Left renal cortex interstitium (tissue), 4 donors: Measurements from ENCODE around the gene GJD3. TPM values are rescaled to one million over a fixed set of nuclear protein-coding genes. Genes with fewer than 3 reads are reported as not detected.
"Not testable (repeated sequence)": the region's sequence is repeated elsewhere in the genome, so short reads cannot be mapped to it uniquely, and the experiment has no call there.

ENCODE experiments used
- DNase-seq, 4 donors: peaks; one replicate each; pipeline ENCODE4 v3.0.0-alpha.2; 2013; ENCODE audit warnings: low read depth in 4 of 4, low spot score in 2 of 4, missing footprints in 1 of 4
- polyA plus RNA-seq, 4 donors: library from polyadenylated mRNA; unstranded; fragments of 120-200 nt; gene quantifications; one replicate each; pipeline ENCODE4 v1.2.1, GENCODE V29; 2013; ENCODE audit not compliant: insufficient read length in 4 of 4

Gene GJD3, protein sequence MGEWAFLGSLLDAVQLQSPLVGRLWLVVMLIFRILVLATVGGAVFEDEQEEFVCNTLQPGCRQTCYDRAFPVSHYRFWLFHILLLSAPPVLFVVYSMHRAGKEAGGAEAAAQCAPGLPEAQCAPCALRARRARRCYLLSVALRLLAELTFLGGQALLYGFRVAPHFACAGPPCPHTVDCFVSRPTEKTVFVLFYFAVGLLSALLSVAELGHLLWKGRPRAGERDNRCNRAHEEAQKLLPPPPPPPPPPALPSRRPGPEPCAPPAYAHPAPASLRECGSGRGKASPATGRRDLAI
- polyA plus RNA-seq: not detected

DNA sequence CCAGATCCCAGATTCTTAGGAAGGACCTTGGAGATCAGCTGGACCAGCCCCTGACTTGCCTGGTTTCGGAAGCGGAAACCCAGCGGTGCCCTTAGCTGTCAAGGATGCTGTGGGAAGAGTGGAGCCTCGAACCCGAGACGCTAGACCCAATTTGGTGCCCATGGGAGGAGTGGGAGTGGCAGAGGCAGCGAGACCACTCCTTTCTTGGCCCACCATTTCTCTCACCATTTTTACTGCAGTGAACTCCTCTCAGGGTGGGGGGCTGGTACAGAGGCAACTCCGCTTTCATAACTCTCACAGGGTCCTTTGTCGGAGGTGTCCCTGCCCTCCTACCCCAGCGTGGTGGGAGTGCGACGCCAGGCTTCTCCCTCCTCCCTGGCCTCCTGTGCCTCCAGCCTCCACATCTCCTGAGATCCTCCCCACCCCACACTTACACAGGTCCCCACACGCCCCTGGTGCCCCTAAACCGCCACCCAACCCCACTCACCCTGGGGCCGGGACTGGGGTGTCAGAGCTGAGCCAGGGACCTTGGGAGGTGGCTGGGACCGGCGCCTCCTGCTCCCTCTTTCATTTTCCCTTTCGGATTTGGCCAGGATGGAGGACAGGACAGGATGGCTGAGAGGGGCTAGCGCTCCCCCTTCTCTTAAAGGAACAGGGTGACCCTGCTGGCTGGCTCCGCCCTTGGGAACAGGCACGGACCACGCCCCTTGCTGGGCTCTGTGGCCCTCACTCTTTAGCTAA is at the start of gene GJD3:
TSS of gene GJD3 (minus strand) at position 617 of the 741 bp plus-strand sequence. CDS start 922 bp downstream, outside the sequence.
- DNase-seq: no peak

DNA sequence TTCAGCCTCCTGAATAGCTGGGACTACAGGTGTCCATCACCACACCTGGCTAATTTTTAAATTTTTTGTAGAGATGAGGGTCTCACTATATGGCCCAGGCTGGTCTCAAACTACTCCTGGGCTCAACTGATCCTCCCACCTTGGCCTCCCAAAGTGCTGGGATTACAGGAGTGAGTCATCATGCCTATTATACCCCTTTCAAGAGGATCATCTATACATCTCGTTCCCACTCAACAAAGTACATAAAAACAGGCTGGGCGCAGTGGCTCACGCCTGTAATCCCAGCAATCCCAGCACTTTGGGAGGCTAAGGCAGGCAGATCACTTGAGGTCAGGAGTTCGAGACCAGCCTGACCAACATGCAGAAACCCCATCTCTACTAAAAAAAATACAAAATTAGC is 49.8 kb upstream of the GJD3 start:
- DNase-seq: not testable (repeated sequence)

DNA sequence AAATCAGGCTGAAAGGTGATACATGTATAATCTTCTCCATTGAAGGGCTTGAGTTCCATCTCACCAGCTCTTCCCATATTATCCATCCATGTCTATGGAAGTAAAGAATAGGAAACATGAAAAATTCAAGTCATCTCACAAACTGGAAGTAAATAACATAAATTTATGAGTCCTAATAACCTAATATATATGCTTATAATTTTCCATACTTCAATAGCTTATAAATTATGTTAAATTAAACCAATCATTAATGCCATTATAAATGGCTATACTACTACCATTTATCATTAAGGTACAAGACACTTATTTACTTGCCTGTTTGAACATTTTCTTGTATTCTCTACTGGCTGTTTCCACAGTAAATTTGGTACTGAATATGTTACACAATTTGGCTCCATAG is 48.3 kb upstream of the GJD3 start:
- DNase-seq: no peak

GRCh38 chr17:40411821-40412220 is 47.3 kb upstream of the GJD3 start:
- no peak for DNase-seq

DNA sequence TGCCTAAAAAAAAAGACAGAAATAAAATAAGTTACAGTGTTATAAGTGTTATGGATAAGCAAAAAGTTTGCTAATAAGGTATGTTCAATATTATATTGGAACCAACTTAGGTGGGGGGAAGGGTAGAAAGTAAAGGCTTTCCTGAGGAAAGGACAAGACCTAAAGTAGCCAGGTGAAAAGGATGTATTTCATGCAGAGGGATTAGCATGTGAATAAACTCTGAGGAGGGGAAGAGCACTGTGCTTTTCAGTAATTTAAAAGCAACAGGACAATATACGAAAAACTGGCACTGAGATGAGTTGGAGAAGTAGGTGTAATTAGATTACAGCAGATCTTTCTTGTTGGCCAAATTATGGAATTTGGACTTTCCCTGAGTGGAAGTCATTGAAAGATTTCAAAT is 45.5 kb upstream of the GJD3 start:
- DNase-seq: no peak

GRCh38 chr17:40409540-40409939 is 45.0 kb upstream of the GJD3 start:
- not testable (repeated sequence) for DNase-seq

DNA sequence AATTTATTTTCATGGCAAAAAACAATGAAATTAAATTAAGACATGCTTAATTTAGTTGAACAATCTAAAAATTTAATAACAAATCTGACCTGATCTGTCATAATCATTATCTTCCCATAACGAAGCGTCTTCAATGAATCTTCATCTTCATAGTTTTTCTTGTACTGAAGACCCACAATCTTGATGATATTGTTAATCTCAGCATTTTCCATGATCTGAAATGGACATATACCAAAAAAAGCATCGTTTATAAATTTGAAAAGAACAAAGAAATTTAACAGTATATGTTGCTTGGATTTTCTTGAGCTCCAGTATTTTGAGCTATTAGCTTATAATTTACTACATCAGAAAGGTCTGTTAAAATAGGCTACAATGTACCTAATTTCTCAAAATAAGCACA is 42.9 kb upstream of the GJD3 start:
- no peak for DNase-seq

DNA sequence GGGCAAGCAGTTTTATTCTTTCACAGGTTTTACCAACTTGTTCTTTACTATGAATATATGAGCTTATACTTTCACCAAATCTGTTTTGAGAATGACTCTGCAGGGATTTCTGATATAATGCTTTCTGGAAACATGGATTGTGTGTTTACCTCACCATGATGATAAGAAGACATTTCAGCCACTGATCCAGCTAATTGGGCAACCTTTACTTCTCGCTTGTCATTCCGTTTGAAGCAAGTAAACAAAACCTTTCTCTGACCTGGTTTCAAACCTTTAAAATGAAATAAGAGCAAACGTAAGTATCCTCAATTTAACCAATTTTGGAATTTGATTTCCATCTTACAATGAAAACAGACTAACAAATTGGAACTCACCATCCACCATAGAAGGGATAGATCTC is 39.5 kb upstream of the GJD3 start:
- no peak for DNase-seq

- no peak for DNase-seq
These were observed 38.1 kb upstream of the GJD3 start for GRCh38 chr17:40402668-40403067.

DNA sequence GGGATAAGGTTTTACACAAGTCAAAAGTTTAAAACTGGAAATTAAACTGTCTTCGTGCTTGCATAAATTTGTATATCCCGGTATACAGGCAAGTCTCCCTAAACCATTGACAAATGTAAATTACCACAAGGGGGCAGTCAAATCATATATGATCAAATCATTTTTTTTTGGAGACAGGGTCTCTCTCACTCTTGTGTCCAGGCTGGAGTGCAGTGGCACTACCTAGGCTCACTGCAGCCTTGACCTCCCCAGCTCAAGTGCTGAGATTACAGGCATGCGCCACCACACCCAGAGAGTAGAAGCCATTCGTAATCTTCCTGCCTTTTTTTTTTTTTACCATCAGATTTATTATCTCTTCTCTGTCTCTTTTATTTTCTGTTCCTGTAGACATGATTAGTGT is 34.6 kb upstream of the GJD3 start:
- peak in 1 of 4 donors; percentile 40 for DNase-seq

GRCh38 chr17:40386555-40386954 is 22.0 kb upstream of the GJD3 start:
- DNase-seq: not testable (repeated sequence)

- no peak for DNase-seq
These were observed 17.7 kb upstream of the GJD3 start for GRCh38 chr17:40382251-40382650.

DNA sequence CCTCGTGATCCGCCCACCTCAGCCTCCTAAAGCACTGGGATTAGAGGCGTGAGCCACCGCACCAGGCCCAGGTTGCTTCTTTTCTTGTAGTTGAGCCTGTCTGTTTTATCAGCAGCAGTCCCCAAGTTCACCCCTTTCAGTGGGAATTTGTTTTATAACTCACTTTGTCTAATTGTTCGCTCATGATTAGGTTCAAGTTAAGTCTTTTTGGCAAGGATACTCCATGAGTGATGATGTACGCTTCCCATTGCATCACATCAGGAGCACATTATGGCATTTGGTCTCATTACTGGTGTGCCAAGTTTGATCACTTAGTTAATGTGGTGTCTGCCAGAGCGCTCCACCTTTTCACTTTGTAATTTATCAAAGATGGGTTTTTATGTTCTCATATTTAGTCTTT is 14.4 kb upstream of the GJD3 start:
- no peak for DNase-seq

GRCh38 chr17:40377832-40378231 is 13.3 kb upstream of the GJD3 start:
- no peak for DNase-seq

- DNase-seq: not testable (repeated sequence)
These were observed 12.0 kb upstream of the GJD3 start for GRCh38 chr17:40376541-40376940.

- not testable (repeated sequence) for DNase-seq
These were observed 11.2 kb upstream of the GJD3 start for GRCh38 chr17:40375786-40376185.

DNA sequence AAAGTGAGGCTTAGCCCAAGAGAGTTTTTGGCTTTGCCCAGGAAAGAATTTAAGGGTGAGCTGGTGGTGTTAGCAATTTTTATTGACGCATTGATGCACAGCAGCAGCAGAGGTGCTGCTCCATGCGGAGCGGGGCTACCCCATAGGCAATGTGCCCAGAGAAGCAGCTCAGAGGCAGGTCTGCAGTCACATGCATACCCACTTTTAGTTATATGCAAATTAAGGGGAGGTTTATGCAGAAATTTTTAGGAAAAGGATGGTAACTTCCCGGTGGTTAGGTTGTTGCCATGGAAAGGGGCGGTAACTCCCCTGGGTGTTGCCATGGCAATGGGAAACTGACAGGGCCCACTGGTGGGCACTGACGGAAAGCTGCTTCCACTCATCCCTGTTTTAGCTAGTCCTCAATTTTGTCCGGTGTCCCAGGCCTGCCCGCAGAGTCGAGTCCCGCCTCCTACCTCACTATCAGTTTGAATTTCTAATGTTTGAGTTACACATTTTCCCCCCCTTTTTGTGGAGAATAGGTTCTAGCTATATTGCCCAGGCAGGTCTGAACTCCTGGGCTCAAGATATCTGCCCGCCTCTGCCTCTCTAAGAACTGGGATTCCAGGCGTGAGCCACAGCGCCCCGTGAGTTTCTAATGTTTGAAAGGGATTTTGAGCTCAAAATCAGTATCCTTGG is 10.4 kb upstream of the GJD3 start:
- DNase-seq: no peak

GRCh38 chr17:40373999-40374398 is 9.5 kb upstream of the GJD3 start:
- DNase-seq: no peak

- no peak for DNase-seq
These were observed 8.8 kb upstream of the GJD3 start for GRCh38 chr17:40373324-40373723.

- DNase-seq: not testable (repeated sequence)
These were observed 8.1 kb upstream of the GJD3 start for GRCh38 chr17:40372644-40373043.

DNA sequence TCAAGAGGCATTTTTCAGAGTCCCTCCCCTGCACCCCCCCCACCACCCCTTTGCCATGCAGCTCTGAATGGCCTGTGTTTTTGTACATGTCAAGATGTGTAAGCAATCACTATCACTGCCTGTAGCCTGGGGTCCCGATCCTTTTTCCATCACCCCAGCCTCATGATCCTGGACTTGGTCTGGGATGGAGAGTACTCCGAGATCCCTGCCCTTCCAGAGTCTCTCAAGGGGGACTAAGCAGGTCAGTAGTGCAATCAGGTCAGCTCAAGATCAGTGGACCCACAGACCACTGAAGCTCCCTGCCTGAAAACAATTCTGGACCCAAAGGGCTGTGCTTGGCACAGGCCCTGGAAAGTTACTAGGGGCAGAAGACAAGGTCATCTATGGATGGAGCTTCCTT is 7.5 kb upstream of the GJD3 start:
- DNase-seq: no peak
